ENCODE measurements around the gene P2RX7.

The P2RX7 gene

DNA sequence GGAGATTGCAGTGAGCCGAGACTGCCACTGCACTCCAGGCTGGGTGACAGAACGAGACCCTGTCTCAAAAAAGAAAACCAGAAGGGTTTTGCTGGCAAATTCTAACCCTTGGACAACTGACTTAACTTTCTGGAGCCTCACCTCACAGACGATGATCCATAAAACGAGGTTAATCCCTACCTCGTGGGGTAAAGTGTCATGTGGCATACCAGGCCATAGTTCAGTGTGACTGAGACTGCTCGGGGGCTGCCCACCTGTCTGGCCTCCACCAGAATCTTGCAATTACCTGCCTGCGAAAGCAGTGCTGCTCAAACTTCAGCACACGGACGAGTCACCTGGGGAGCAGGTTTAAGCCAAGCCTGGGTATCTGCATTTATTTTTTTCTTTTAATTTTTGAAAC lies 104.1 kb downstream of the P2RX7 start:
- no peak for DNase-seq

DNA sequence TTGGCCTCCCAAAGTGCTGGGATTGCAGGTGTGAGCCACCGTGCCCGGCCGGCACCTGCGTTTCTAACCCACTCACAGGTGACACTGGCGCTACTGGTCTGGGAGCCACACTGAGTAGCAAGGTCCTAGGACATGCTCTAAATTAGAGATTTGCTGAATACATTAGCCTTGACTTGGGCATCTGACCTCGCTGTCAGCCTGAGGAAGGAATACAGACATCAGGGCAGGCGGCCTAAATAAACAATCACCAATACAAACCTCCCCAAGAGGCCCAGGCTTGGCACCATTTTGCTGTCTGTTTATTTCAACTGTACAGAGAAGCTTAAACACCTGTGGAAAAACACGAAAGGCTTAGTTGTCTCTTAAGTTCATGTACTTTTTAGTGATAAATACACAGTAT lies 104.7 kb downstream of the P2RX7 start:
- DNase-seq, result no peak

Measured in NCI-H187 (cell line).